HepG2 (cell line): ENCODE results near the gene BCAS4. TPM values are rescaled to one million over a fixed set of nuclear protein-coding genes. Genes with fewer than 3 reads are reported as not detected.
A peak's percentile ranks its signal among the peaks of the same experiment; 100 is the strongest.

ENCODE experiments used
- ARID4A ChIP-seq: sonication (generic); formaldehyde crosslinking; IDR thresholded peaks from 2 replicates; pipeline ENCODE4 v1.5.0; 2020; ENCODE audit warnings: mild to moderate bottlenecking, missing genetic modification reagents, borderline replicate concordance
- EHMT2 ChIP-seq: fragments of 200-600 bp; sonication (generic); IDR thresholded peaks from 2 replicates; pipeline ENCODE4 v1.7.0; 2017; ENCODE audit warnings: antibody characterized with exemption, low read depth, low read length, borderline replicate concordance
- FUBP1 ChIP-seq: sonication (generic); formaldehyde crosslinking; IDR thresholded peaks from 2 replicates; pipeline ENCODE4 v1.5.1; 2020; ENCODE audit warnings: missing genetic modification reagents, mild to moderate bottlenecking, borderline replicate concordance
- KDM1A ChIP-seq: IDR thresholded peaks from 2 replicates; pipeline ENCODE4 v1.6.1; 2016; ENCODE audit warnings: missing compliant biosample characterization
- MTF1 ChIP-seq: sonication (generic); formaldehyde crosslinking; IDR thresholded peaks from 2 replicates; pipeline ENCODE4 v1.5.0; 2020; ENCODE audit warnings: missing genetic modification reagents
- SUZ12 ChIP-seq: fragments of 150-350 bp; IDR thresholded peaks from 2 replicates; pipeline ENCODE4 v1.6.1; 2014; ENCODE audit warnings: low read depth, low read length
- TCF12 ChIP-seq, 2 experiments: fragments of 450-650 bp in 1 of 2; sonication (generic) in 1 of 2; formaldehyde crosslinking in 1 of 2; IDR thresholded peaks; 2 replicates each; pipeline versions ENCODE4 v1.6.1 to v1.8.0; 2017 to 2022; ENCODE audit warnings: antibody characterized with exemption in 1 of 2, mild to moderate bottlenecking in 1 of 2, missing genetic modification reagents in 1 of 2, moderate library complexity in 1 of 2
- ZFP36L2 ChIP-seq: sonication (generic); formaldehyde crosslinking; IDR thresholded peaks from 2 replicates; pipeline ENCODE4 v1.4.0; 2020; ENCODE audit warnings: missing genetic modification reagents
- ZFY ChIP-seq: sonication (generic); formaldehyde crosslinking; IDR thresholded peaks from 2 replicates; pipeline ENCODE4 v1.4.0; 2020; ENCODE audit warnings: missing genetic modification reagents
- ZNF44 ChIP-seq: sonication (generic); formaldehyde crosslinking; IDR thresholded peaks from 2 replicates; pipeline ENCODE4 v1.5.1; 2020; ENCODE audit warnings: mild to moderate bottlenecking, missing genetic modification reagents
- ZNF549 ChIP-seq: sonication (generic); formaldehyde crosslinking; IDR thresholded peaks from 2 replicates; pipeline ENCODE4 v1.5.0; 2020; ENCODE audit warnings: missing genetic modification reagents
- ZSCAN20 ChIP-seq: sonication (generic); formaldehyde crosslinking; IDR thresholded peaks from 2 replicates; pipeline ENCODE4 v1.4.0; 2020; ENCODE audit warnings: missing genetic modification reagents, mild to moderate bottlenecking, borderline replicate concordance
- polyA plus RNA-seq, 8 experiments: library from polyadenylated mRNA; depleted of rRNA in 3 of 8; stranded (reverse) in 7 of 8; unstranded in 1 of 8; fragments of >200 nt; fragmentation: Illumina TruSeq in 4 of 8; extraction: Trizol in 4 of 8; gene quantifications; 2 replicates each; pipeline versions ENCODE4 v1.2.1 to v1.2.3, GENCODE V29; 2011 to 2016; ENCODE audit warnings: low read depth in 4 of 8, missing spikeins in 1 of 8, mixed read lengths in 1 of 8; ENCODE audit not compliant: insufficient read depth in 1 of 8
- total RNA-seq, 5 experiments: library from RNA; depleted of rRNA; stranded (reverse); fragments of >200 nt; fragmentation: Illumina TruSeq; extraction: Trizol; gene quantifications; 2 replicates each; pipeline ENCODE4 v1.2.3, GENCODE V29; 2016; ENCODE audit warnings: low read depth in 1 of 5
- TF ChIP-seq, protein P1 (sequence below): sonication (generic); formaldehyde crosslinking; IDR thresholded peaks from 2 replicates; pipeline ENCODE4 v1.5.0; 2020; ENCODE audit warnings: missing genetic modification reagents
- TF ChIP-seq, protein P2 (sequence below): sonication (generic); formaldehyde crosslinking; IDR thresholded peaks from 2 replicates; pipeline ENCODE4 v1.4.0; 2020; ENCODE audit warnings: missing genetic modification reagents, borderline replicate concordance
- TF ChIP-seq, protein P3 (sequence below): sonication (generic); formaldehyde crosslinking; IDR thresholded peaks from 2 replicates; pipeline ENCODE4 v1.5.0; 2020; ENCODE audit warnings: missing genetic modification reagents

Gene BCAS4
- total and polyA plus RNA-seq, 2 of the 13 experiments (the other 11 are each of a cell fraction or from before 2014, with no cell fraction given) = 7.2 to 8.0 TPM

DNA sequence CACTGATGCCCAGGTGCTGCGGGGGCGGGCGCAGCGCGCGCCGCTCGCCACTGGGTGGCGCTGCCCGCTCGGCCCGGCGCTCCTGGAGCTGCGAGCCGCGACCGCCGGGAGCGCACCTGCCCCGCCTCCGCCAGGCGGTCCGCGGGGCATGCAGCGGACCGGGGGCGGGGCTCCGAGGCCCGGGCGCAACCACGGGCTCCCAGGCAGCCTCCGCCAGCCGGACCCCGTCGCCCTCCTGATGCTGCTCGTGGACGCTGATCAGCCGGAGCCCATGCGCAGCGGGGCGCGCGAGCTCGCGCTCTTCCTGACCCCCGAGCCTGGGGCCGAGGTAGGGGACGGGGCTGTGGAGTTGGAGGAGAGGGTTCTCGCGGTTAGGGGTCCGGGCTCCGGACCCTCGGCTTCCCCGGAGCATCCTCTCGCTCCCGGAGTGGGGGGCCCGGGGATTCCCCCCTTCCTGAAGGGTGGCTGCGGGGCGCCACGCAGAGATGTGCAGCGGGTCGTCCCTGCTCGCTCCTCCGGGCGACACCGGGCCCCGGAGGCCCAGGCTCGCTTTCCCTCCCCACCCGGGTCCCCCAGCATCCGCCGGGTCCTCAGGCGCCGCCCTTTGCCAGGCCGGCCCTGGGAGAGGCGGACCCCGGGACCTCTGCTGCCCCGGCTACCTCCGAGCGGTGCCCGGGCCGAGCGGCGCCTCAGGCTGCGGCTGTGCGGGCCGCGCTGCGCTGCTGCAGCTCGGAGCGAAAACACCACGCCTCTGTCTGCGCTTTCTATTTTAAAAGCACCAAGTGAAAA, at the start of gene BCAS4 (continued):
- TF ChIP-seq ARID4A (peak; percentile 80), ZNF549 (CRISPR knock-in tag) (0 out of 2 replicates have a peak, but pooled peaks have one; percentile 30), ZFY (CRISPR knock-in tag) (peak; percentile 83), ZFP36L2 (no peak), TCF12 (IDR thresholded peaks at IDR 0.05) (no peak), TCF12 (CRISPR knock-in tag; IDR thresholded peaks at IDR 0.05) (0 out of 2 replicates have a peak, but pooled peaks have one; percentile 23), MTF1 (CRISPR knock-in tag) (0 out of 2 replicates have a peak, but pooled peaks have one; percentile 26), KDM1A (CRISPR knock-in tag) (no peak; the same call in 1 of the 2 replicates), FUBP1 (CRISPR knock-in tag) (no peak), ZSCAN20 (CRISPR knock-in tag) (peak; percentile 89; the same call in 1 of the 2 replicates), ZNF44 (no peak; the same call in 1 of the 2 replicates), SUZ12 (no peak), EHMT2 (no peak)
- TF ChIP-seq, protein P1, sequence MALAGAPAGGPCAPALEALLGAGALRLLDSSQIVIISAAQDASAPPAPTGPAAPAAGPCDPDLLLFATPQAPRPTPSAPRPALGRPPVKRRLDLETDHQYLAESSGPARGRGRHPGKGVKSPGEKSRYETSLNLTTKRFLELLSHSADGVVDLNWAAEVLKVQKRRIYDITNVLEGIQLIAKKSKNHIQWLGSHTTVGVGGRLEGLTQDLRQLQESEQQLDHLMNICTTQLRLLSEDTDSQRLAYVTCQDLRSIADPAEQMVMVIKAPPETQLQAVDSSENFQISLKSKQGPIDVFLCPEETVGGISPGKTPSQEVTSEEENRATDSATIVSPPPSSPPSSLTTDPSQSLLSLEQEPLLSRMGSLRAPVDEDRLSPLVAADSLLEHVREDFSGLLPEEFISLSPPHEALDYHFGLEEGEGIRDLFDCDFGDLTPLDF (CRISPR knock-in tag) = no peak
- TF ChIP-seq, protein P2, sequence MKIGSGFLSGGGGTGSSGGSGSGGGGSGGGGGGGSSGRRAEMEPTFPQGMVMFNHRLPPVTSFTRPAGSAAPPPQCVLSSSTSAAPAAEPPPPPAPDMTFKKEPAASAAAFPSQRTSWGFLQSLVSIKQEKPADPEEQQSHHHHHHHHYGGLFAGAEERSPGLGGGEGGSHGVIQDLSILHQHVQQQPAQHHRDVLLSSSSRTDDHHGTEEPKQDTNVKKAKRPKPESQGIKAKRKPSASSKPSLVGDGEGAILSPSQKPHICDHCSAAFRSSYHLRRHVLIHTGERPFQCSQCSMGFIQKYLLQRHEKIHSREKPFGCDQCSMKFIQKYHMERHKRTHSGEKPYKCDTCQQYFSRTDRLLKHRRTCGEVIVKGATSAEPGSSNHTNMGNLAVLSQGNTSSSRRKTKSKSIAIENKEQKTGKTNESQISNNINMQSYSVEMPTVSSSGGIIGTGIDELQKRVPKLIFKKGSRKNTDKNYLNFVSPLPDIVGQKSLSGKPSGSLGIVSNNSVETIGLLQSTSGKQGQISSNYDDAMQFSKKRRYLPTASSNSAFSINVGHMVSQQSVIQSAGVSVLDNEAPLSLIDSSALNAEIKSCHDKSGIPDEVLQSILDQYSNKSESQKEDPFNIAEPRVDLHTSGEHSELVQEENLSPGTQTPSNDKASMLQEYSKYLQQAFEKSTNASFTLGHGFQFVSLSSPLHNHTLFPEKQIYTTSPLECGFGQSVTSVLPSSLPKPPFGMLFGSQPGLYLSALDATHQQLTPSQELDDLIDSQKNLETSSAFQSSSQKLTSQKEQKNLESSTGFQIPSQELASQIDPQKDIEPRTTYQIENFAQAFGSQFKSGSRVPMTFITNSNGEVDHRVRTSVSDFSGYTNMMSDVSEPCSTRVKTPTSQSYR (CRISPR knock-in tag) = peak; percentile 35; the same call in 1 of the 2 replicates
- TF ChIP-seq, protein P3, sequence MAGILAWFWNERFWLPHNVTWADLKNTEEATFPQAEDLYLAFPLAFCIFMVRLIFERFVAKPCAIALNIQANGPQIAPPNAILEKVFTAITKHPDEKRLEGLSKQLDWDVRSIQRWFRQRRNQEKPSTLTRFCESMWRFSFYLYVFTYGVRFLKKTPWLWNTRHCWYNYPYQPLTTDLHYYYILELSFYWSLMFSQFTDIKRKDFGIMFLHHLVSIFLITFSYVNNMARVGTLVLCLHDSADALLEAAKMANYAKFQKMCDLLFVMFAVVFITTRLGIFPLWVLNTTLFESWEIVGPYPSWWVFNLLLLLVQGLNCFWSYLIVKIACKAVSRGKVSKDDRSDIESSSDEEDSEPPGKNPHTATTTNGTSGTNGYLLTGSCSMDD (CRISPR knock-in tag) = no peak
